H9 (cell line): ENCODE results near the gene MBP. TPM values are rescaled to one million over a fixed set of nuclear protein-coding genes. Genes with fewer than 3 reads are reported as not detected.

Experiments
- DNase-seq: peaks from one replicate; pipeline ENCODE4 v3.0.0-alpha.2; 2017
- H2AFZ ChIP-seq: one replicate; pipeline ENCODE4 v1.6.1; 2013; ENCODE audit warnings: mild to moderate bottlenecking, low read length, control low read depth, moderate library complexity
- H2AK5ac ChIP-seq: 2 replicates; pipeline ENCODE4 v1.6.1; 2013; ENCODE audit warnings: low read length, control low read depth, mixed read lengths; ENCODE audit not compliant: insufficient read length
- H2BK120ac ChIP-seq: one replicate; pipeline ENCODE4 v1.6.1; 2013; ENCODE audit warnings: low read depth, mild to moderate bottlenecking, low read length, control low read depth, inconsistent platforms; ENCODE audit not compliant: poor library complexity, severe bottlenecking
- H2BK12ac ChIP-seq: 2 replicates; pipeline ENCODE4 v1.6.1; 2013; ENCODE audit warnings: low read length, control low read depth, mixed read lengths, low read depth; ENCODE audit not compliant: insufficient read length
- H2BK15ac ChIP-seq: 2 replicates; pipeline ENCODE4 v1.6.1; 2013; ENCODE audit warnings: low read depth, low read length, control low read depth
- H2BK20ac ChIP-seq: one replicate; pipeline ENCODE4 v1.6.1; 2013; ENCODE audit warnings: low read depth, mild to moderate bottlenecking, low read length, control low read depth, inconsistent platforms; ENCODE audit not compliant: poor library complexity, severe bottlenecking
- H2BK5ac ChIP-seq: 2 replicates; pipeline ENCODE4 v1.6.1; 2013; ENCODE audit warnings: low read length, control low read depth, mixed read lengths; ENCODE audit not compliant: insufficient read length
- H3K14ac ChIP-seq: 2 replicates; pipeline ENCODE4 v1.6.1; 2013; ENCODE audit warnings: low read length, control low read depth; ENCODE audit not compliant: insufficient read depth
- H3K18ac ChIP-seq: 2 replicates; pipeline ENCODE4 v1.6.1; 2013; ENCODE audit warnings: low read depth, mild to moderate bottlenecking, mixed read lengths, low read length, control low read depth; ENCODE audit not compliant: insufficient read length
- H3K23ac ChIP-seq: 2 replicates; pipeline ENCODE4 v1.6.1; 2013; ENCODE audit warnings: low read length, control low read depth, mixed read lengths, low read depth; ENCODE audit not compliant: insufficient read length
- H3K23me2 ChIP-seq: 2 replicates; pipeline ENCODE4 v1.6.1; 2013; ENCODE audit warnings: low read depth, mild to moderate bottlenecking, mixed read lengths, low read length, control low read depth; ENCODE audit not compliant: insufficient read length, poor library complexity, severe bottlenecking
- H3K27ac ChIP-seq: 2 replicates; pipeline ENCODE4 v1.5.1; 2013; ENCODE audit warnings: low read length, control low read depth, mixed read lengths, low read depth; ENCODE audit not compliant: insufficient read length
- H3K27me3 ChIP-seq: 2 replicates; pipeline ENCODE4 v1.6.1; 2013; ENCODE audit warnings: low read length, control low read depth, inconsistent platforms; ENCODE audit not compliant: insufficient read depth
- H3K4ac ChIP-seq: 2 replicates; pipeline ENCODE4 v1.6.1; 2013; ENCODE audit warnings: low read depth, mild to moderate bottlenecking, control low read depth, inconsistent platforms, low read length, moderate library complexity
- H3K4me1 ChIP-seq: 2 replicates; pipeline ENCODE4 v1.6.1; 2013; ENCODE audit warnings: low read length, control low read depth, inconsistent platforms; ENCODE audit not compliant: insufficient read depth
- H3K4me2 ChIP-seq: 2 replicates; pipeline ENCODE4 v1.6.1; 2013; ENCODE audit warnings: low read length, control low read depth, mixed read lengths; ENCODE audit not compliant: insufficient read length, insufficient read depth
- H3K56ac ChIP-seq: 2 replicates; pipeline ENCODE4 v1.6.1; 2013; ENCODE audit warnings: low read depth, mild to moderate bottlenecking, mixed read lengths, low read length, control low read depth; ENCODE audit not compliant: insufficient read length
- H3K79me1 ChIP-seq: 2 replicates; pipeline ENCODE4 v1.6.1; 2013; ENCODE audit warnings: low read depth, mild to moderate bottlenecking, moderate library complexity, low read length, control low read depth, inconsistent platforms; ENCODE audit not compliant: insufficient read depth, poor library complexity, severe bottlenecking
- H3K79me2 ChIP-seq: 2 replicates; pipeline ENCODE4 v1.6.1; 2013; ENCODE audit warnings: low read length, control low read depth, inconsistent platforms; ENCODE audit not compliant: insufficient read depth
- H3K9ac ChIP-seq: 2 replicates; pipeline ENCODE4 v1.6.1; 2013; ENCODE audit warnings: low read length, control low read depth, mixed read lengths; ENCODE audit not compliant: insufficient read length; ENCODE audit errors: extremely low read depth
- H3K9me3 ChIP-seq: one replicate; pipeline ENCODE4 v1.6.1; 2013; ENCODE audit warnings: low read depth, low read length, inconsistent platforms; ENCODE audit not compliant: control insufficient read depth
- H3T11ph ChIP-seq: one replicate; pipeline ENCODE4 v1.6.1; 2013; ENCODE audit warnings: mild to moderate bottlenecking, low read length, control low read depth, inconsistent platforms
- H4K20me1 ChIP-seq: one replicate; pipeline ENCODE4 v1.6.1; 2013; ENCODE audit not compliant: control insufficient read depth, insufficient read length, insufficient read depth
- H4K5ac ChIP-seq: 2 replicates; pipeline ENCODE4 v1.6.1; 2013; ENCODE audit warnings: low read depth, mild to moderate bottlenecking, mixed read lengths, low read length, control low read depth; ENCODE audit not compliant: insufficient read length
- H4K8ac ChIP-seq: replicated peaks from 2 replicates; pipeline ENCODE4 v1.6.1; 2013; ENCODE audit warnings: low read length, control low read depth, mixed read lengths, low read depth; ENCODE audit not compliant: insufficient read length
- H4K91ac ChIP-seq: 2 replicates; pipeline ENCODE4 v1.6.1; 2013; ENCODE audit warnings: low read depth, mild to moderate bottlenecking, moderate library complexity, mixed read lengths, low read length, control low read depth; ENCODE audit not compliant: insufficient read length
- H3K27ac Mint-ChIP-seq, 3 experiments: 2 replicates in 2 of 3; 3 replicates in 1 of 3; pipeline ENCODE4 v1.8.0; 2020 to 2021; ENCODE audit warnings: mixed read lengths in 3 of 3, mild to moderate bottlenecking in 1 of 3, moderate library complexity in 1 of 3
- H3K27me3 Mint-ChIP-seq: 2 replicates; pipeline ENCODE4 v1.8.0; 2021; ENCODE audit warnings: low read depth, mild to moderate bottlenecking, moderate library complexity, mixed read lengths
- H3K36me3 Mint-ChIP-seq, 3 experiments: 2 replicates in 2 of 3; 3 replicates in 1 of 3; pipeline ENCODE4 v1.8.0; 2020 to 2021; ENCODE audit warnings: low read depth in 3 of 3, mixed read lengths in 3 of 3; ENCODE audit not compliant: insufficient read depth in 1 of 3
- H3K4me1 Mint-ChIP-seq, 2 experiments: 2 replicates each; pipeline ENCODE4 v1.8.0; 2020; ENCODE audit warnings: mixed read lengths in 2 of 2
- H3K4me3 Mint-ChIP-seq, 2 experiments: 2 replicates in 1 of 2; 3 replicates in 1 of 2; pipeline ENCODE4 v1.8.0; 2020 to 2021; ENCODE audit warnings: mild to moderate bottlenecking in 2 of 2, mixed read lengths in 2 of 2, moderate library complexity in 1 of 2
- H3K9me3 Mint-ChIP-seq, 2 experiments: 2 replicates in 1 of 2; 3 replicates in 1 of 2; pipeline ENCODE4 v1.8.0; 2020; ENCODE audit warnings: mild to moderate bottlenecking in 2 of 2, mixed read lengths in 2 of 2, moderate library complexity in 1 of 2
- WGBS: extraction: QIAGEN DNeasy Blood & Tissue Kit; methylation state at CpG from one replicate; pipeline ENCODE4 v1.1.7; 2013; ENCODE audit warnings: missing lambda C conversion rate, low lambda C conversion rate, mixed read lengths; ENCODE audit not compliant: insufficient read length; ENCODE audit errors: extremely low coverage; 5-methylcytosine and 5-hydroxymethylcytosine counted together
- total RNA-seq: library from RNA; stranded (reverse); gene quantifications from 2 replicates; pipeline ENCODE4 v1.2.1, GENCODE V29; 2021
- TF ChIP-seq, protein P1 (sequence below): fragments of 200-600 bp; sonication (generic); conservative IDR thresholded peaks from 3 replicates; pipeline ENCODE4 v1.8.0; 2021; ENCODE audit warnings: antibody characterized with exemption, mild to moderate bottlenecking

The MBP gene
- total RNA-seq, 1 experiment from 2014 or later: 8.6 TPM

DNA sequence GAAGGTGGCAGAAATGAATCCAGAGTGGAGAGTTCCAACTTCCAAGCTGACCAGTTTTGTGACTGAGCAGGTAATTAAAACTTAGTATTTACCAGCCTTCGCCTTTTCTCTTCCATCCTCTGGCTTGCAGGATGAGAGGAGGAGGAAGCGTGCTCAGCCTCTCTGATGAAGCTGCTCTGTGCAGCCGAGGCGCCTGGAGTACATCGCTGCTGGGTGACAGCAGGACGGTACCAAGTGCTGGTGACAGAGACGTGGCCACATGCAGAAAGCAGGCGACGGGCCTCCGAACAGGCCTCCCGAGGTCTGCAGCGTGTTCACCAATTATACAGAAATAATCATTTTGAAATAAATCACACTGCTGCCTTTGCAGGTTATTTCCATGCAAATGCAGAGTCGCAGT is 95.0 kb downstream of the MBP start:
- no peak overlapping the region for H2BK5ac ChIP-seq
- H2BK120ac ChIP-seq: no peak overlapping the region
- no peak overlapping the region for H4K5ac ChIP-seq
- H3K56ac ChIP-seq: no peak overlapping the region
- no peak overlapping the region for H3K4me3 Mint-ChIP-seq
- no peak overlapping the region for H3K27ac ChIP-seq
- no peak overlapping the region for H3T11ph ChIP-seq
- H3K4me2 ChIP-seq: no peak overlapping the region
- WGBS: no CpG with 5 or more reads among the region's 13 CpGs
- H3K79me1 ChIP-seq: no peaks in the 10 kb centered on the region
- no peaks in the 10 kb centered on the region for H3K4me1 ChIP-seq
- no peak overlapping the region for H2BK15ac ChIP-seq
- H2BK20ac ChIP-seq: no peak overlapping the region
- no peaks in the 10 kb centered on the region for H3K23me2 ChIP-seq
- no peaks in the 10 kb centered on the region; the same call in none of the 2 replicates for H3K27me3 Mint-ChIP-seq
- H3K4me1 Mint-ChIP-seq: no peaks in the 10 kb centered on the region
- H2AFZ ChIP-seq: no peak overlapping the region
- DNase-seq: no peak
- H3K9me3 ChIP-seq: no peaks in the 10 kb centered on the region
- no peaks in the 10 kb centered on the region for H3K27me3 ChIP-seq
- no peaks in the 10 kb centered on the region; a peak in 1 of 5 replicates for H3K9me3 Mint-ChIP-seq
- H3K14ac ChIP-seq: no peak overlapping the region
- no peak overlapping the region for H3K27ac Mint-ChIP-seq
- H3K9ac ChIP-seq: no peak overlapping the region
- H3K18ac ChIP-seq: no peak overlapping the region
- H3K23ac ChIP-seq: no peak overlapping the region
- H4K91ac ChIP-seq: no peak overlapping the region
- H3K36me3 Mint-ChIP-seq: no peaks in the 10 kb centered on the region; a peak in 2 of 7 replicates
- no peak overlapping the region for H2AK5ac ChIP-seq
- H2BK12ac ChIP-seq: no peak overlapping the region
- H4K20me1 ChIP-seq: no peaks in the 10 kb centered on the region
- H4K8ac ChIP-seq: no peak overlapping the region
- H3K79me2 ChIP-seq: no peaks in the 10 kb centered on the region
- TF ChIP-seq, protein P1, sequence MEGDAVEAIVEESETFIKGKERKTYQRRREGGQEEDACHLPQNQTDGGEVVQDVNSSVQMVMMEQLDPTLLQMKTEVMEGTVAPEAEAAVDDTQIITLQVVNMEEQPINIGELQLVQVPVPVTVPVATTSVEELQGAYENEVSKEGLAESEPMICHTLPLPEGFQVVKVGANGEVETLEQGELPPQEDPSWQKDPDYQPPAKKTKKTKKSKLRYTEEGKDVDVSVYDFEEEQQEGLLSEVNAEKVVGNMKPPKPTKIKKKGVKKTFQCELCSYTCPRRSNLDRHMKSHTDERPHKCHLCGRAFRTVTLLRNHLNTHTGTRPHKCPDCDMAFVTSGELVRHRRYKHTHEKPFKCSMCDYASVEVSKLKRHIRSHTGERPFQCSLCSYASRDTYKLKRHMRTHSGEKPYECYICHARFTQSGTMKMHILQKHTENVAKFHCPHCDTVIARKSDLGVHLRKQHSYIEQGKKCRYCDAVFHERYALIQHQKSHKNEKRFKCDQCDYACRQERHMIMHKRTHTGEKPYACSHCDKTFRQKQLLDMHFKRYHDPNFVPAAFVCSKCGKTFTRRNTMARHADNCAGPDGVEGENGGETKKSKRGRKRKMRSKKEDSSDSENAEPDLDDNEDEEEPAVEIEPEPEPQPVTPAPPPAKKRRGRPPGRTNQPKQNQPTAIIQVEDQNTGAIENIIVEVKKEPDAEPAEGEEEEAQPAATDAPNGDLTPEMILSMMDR: no peak
- no peak overlapping the region for H3K4ac ChIP-seq
